ENCODE data around the gene RBCK1.

DNA sequence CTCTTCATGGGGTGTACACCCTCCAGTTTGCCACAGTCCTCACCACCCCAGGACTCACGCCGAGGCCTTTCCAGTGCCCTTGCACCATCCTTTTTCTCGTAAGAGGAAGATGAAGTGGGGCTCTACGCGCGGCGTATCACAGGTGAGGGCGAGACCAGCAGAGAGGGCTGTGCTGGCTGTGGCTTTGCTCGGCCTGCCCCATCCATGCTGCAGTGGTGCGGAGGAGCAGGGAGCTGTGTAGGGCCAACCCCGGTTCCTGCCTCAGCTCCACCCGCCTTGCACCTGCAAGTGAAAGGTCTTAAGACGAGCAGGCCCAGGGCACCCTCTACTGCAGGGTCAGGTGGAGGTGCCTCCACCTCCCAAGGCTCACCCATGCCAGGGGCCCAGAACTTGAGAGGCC lies 24.1 kb downstream of the RBCK1 start:
- TF ChIP-seq, protein P1, sequence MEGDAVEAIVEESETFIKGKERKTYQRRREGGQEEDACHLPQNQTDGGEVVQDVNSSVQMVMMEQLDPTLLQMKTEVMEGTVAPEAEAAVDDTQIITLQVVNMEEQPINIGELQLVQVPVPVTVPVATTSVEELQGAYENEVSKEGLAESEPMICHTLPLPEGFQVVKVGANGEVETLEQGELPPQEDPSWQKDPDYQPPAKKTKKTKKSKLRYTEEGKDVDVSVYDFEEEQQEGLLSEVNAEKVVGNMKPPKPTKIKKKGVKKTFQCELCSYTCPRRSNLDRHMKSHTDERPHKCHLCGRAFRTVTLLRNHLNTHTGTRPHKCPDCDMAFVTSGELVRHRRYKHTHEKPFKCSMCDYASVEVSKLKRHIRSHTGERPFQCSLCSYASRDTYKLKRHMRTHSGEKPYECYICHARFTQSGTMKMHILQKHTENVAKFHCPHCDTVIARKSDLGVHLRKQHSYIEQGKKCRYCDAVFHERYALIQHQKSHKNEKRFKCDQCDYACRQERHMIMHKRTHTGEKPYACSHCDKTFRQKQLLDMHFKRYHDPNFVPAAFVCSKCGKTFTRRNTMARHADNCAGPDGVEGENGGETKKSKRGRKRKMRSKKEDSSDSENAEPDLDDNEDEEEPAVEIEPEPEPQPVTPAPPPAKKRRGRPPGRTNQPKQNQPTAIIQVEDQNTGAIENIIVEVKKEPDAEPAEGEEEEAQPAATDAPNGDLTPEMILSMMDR (IDR thresholded peaks at IDR 0.05; ENCODE audit: poor library complexity, severe bottlenecking): no peak
- no peak for TF ChIP-seq EZH2 (IDR thresholded peaks at IDR 0.05; ENCODE audit: borderline replicate concordance, insufficient read depth, low read length, poor library complexity, severe bottlenecking)
- TF ChIP-seq EP300 (conservative IDR thresholded peaks at IDR 0.05; ENCODE audit: poor library complexity, severe bottlenecking): no peak
- TF ChIP-seq TAF1 (IDR thresholded peaks at IDR 0.05; ENCODE audit: low read depth): no peak
- TF ChIP-seq RAD21 (conservative IDR thresholded peaks at IDR 0.05): no peak
- no peak for TF ChIP-seq POLR2AphosphoS5 (IDR thresholded peaks at IDR 0.05)
- TF ChIP-seq, protein P2, sequence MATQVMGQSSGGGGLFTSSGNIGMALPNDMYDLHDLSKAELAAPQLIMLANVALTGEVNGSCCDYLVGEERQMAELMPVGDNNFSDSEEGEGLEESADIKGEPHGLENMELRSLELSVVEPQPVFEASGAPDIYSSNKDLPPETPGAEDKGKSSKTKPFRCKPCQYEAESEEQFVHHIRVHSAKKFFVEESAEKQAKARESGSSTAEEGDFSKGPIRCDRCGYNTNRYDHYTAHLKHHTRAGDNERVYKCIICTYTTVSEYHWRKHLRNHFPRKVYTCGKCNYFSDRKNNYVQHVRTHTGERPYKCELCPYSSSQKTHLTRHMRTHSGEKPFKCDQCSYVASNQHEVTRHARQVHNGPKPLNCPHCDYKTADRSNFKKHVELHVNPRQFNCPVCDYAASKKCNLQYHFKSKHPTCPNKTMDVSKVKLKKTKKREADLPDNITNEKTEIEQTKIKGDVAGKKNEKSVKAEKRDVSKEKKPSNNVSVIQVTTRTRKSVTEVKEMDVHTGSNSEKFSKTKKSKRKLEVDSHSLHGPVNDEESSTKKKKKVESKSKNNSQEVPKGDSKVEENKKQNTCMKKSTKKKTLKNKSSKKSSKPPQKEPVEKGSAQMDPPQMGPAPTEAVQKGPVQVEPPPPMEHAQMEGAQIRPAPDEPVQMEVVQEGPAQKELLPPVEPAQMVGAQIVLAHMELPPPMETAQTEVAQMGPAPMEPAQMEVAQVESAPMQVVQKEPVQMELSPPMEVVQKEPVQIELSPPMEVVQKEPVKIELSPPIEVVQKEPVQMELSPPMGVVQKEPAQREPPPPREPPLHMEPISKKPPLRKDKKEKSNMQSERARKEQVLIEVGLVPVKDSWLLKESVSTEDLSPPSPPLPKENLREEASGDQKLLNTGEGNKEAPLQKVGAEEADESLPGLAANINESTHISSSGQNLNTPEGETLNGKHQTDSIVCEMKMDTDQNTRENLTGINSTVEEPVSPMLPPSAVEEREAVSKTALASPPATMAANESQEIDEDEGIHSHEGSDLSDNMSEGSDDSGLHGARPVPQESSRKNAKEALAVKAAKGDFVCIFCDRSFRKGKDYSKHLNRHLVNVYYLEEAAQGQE (IDR thresholded peaks at IDR 0.05; ENCODE audit: borderline replicate concordance): no peak
- no peak for TF ChIP-seq MXI1 (conservative IDR thresholded peaks at IDR 0.05; ENCODE audit: poor library complexity, severe bottlenecking)

Measured in neural cell (in vitro differentiated cells).